ENCODE data around the gene NTSR1.

NTSR1 gene

DNA sequence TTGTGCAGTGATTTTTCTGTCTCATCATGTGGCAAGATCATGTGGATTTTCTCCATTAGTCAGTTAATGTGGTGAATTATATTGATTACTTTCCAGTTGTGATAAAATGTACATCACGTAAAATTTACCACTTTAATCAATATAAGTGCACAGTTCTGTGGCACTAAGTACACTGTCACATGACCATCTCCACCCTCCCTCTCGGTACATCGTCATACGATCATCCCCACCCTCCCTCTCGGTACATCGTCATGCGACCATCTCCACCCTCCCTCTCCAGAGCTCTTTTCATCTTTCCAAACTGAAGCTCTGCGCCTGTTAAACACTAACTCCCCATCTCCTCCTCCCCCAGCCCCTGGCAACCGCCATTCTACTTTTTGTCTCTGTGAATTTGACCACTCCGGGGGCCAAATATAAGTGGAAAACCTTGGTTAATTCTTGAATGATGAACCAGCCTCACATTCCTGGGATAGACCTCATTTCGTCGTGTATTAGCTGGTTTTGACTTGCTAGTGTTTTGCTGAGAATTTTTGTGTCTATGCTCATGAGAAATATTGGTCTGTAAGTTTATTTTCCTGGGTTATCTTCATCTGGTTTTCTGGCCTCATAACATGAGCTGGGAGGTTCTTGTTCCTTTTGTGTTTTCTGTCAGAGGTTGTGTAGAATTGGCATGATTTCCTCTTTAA lies 10.8 kb downstream of the NTSR1 start:
- TF ChIP-seq, protein P1, sequence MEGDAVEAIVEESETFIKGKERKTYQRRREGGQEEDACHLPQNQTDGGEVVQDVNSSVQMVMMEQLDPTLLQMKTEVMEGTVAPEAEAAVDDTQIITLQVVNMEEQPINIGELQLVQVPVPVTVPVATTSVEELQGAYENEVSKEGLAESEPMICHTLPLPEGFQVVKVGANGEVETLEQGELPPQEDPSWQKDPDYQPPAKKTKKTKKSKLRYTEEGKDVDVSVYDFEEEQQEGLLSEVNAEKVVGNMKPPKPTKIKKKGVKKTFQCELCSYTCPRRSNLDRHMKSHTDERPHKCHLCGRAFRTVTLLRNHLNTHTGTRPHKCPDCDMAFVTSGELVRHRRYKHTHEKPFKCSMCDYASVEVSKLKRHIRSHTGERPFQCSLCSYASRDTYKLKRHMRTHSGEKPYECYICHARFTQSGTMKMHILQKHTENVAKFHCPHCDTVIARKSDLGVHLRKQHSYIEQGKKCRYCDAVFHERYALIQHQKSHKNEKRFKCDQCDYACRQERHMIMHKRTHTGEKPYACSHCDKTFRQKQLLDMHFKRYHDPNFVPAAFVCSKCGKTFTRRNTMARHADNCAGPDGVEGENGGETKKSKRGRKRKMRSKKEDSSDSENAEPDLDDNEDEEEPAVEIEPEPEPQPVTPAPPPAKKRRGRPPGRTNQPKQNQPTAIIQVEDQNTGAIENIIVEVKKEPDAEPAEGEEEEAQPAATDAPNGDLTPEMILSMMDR (conservative IDR thresholded peaks at IDR 0.05; ENCODE audit: low read length) = no peak
- TF ChIP-seq EZH2phosphoT487 (IDR thresholded peaks at IDR 0.05; ENCODE audit: borderline replicate concordance) = no peak
- no peak overlapping the region for H3K9ac ChIP-seq (ENCODE audit: low read depth, low read length, poor library complexity, severe bottlenecking)
- no peak overlapping the region for H2AFZ ChIP-seq (ENCODE audit: low read length)
- no peaks in the 10 kb centered on the region for H3F3A ChIP-seq (ENCODE audit: low read depth)
- H4K20me1 ChIP-seq (ENCODE audit: insufficient read depth, low read length, poor library complexity, severe bottlenecking) = no peaks in the 10 kb centered on the region
- no peaks in the 10 kb centered on the region for H3K36me3 ChIP-seq (ENCODE audit: insufficient read depth, low read length)
- H3K79me2 ChIP-seq (ENCODE audit: insufficient read depth, low read length) = no peaks in the 10 kb centered on the region
- H3K9me2 ChIP-seq (replicated peaks; ENCODE audit: low read depth, low read length) = no peaks in the 10 kb centered on the region
- no peaks in the 10 kb centered on the region for H3K4me1 ChIP-seq (ENCODE audit: insufficient read depth, low read length, poor library complexity, severe bottlenecking)
- no peak overlapping the region for H3K4me3 ChIP-seq (ENCODE audit: low read length, poor library complexity, severe bottlenecking)
- peaks cover 12% of the 10 kb centered on the region; the same call in 1 of the 2 replicates for H3K9me3 ChIP-seq (ENCODE audit: insufficient read depth, low read depth, low read length)
- H3K27me3 ChIP-seq (ENCODE audit: insufficient read depth, low read length, poor library complexity, severe bottlenecking) = no peaks in the 10 kb centered on the region
- H3K4me2 ChIP-seq (ENCODE audit: low read depth, low read length, poor library complexity, severe bottlenecking) = no peak overlapping the region

DNA sequence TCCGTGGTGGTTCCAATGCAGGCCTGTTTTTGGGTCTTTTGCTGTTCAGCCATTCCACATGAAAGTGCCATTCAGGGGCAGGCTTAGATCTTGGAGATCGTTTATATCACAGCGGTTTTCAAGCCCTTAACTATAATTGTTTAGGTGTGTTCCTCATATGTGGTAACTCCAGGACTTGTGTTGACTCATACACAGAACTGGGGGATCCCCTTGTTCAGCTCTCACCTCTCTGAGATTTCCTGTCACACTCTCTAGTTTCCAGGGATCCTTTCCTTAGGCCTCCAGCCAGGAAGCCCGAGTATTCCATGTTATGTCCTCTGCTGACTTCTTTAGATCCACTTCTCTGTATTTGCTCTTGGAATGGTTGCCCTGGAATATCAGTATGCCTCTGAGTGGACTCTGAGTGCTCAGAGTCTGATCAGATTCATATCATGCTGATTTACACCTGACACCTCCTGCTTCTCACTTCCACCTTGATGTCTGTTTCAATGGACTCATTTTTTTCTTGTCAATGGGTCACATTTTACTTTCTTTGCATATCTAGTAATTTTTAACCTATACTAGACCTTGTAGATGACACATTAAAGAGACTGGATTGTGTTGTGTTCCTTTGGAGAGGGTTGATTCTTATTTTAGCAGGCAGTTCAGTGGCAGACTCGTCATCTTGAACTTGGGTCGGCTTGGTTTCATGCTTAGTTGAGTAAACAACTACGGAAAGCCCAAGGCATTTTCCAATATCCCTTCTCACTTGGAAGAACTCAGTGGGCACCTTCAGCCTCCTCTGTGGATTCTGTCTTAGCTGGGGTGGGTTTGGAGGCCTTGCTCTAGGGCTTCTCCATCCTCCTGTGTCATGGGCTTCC lies 13.1 kb downstream of the NTSR1 start:
- H3K4me3 ChIP-seq (ENCODE audit: low read length, poor library complexity, severe bottlenecking) = no peak overlapping the region
- no peak overlapping the region for H2AFZ ChIP-seq (ENCODE audit: low read length)
- no peaks in the 10 kb centered on the region for H3K27me3 ChIP-seq (ENCODE audit: insufficient read depth, low read length, poor library complexity, severe bottlenecking)
- peaks cover 12% of the 10 kb centered on the region; the same call in 1 of the 2 replicates for H3K9me3 ChIP-seq (ENCODE audit: insufficient read depth, low read depth, low read length)
- no peaks in the 10 kb centered on the region for H3F3A ChIP-seq (ENCODE audit: low read depth)
- no peaks in the 10 kb centered on the region for H4K20me1 ChIP-seq (ENCODE audit: insufficient read depth, low read length, poor library complexity, severe bottlenecking)
- no peak overlapping the region for H3K4me2 ChIP-seq (ENCODE audit: low read depth, low read length, poor library complexity, severe bottlenecking)
- no peaks in the 10 kb centered on the region for H3K79me2 ChIP-seq (ENCODE audit: insufficient read depth, low read length)
- no peak overlapping the region for H3K9ac ChIP-seq (ENCODE audit: low read depth, low read length, poor library complexity, severe bottlenecking)
- H3K9me2 ChIP-seq (replicated peaks; ENCODE audit: low read depth, low read length) = no peaks in the 10 kb centered on the region
- no peaks in the 10 kb centered on the region for H3K36me3 ChIP-seq (ENCODE audit: insufficient read depth, low read length)
- no peaks in the 10 kb centered on the region for H3K4me1 ChIP-seq (ENCODE audit: insufficient read depth, low read length, poor library complexity, severe bottlenecking)
- TF ChIP-seq, protein P1 (conservative IDR thresholded peaks at IDR 0.05; ENCODE audit: low read length) = no peak
- no peak for TF ChIP-seq EZH2phosphoT487 (IDR thresholded peaks at IDR 0.05; ENCODE audit: borderline replicate concordance)

DNA sequence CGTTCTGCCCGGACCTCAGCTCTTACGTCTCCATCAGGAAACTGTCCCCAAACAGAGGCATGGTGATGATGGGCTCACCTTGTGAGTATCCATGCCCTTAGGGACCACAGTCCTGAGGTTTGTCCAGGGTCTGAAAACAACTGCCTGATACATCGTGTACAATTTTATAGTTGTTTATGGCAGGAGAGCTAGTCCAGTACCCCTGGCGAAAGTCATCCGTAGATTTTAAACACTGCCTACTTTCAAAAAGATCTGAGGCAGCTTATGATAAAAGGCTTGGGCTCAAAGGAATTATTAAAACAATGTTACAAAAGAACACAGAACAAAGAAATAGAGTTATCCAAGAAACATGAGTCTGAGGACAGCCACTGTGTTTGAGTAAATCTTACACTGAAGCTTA lies 14.0 kb downstream of the NTSR1 start:
- no peaks in the 10 kb centered on the region for H3F3A ChIP-seq (ENCODE audit: low read depth)
- no peak overlapping the region for H3K9ac ChIP-seq (ENCODE audit: low read depth, low read length, poor library complexity, severe bottlenecking)
- H3K4me2 ChIP-seq (ENCODE audit: low read depth, low read length, poor library complexity, severe bottlenecking) = no peak overlapping the region
- no peak overlapping the region for H3K4me3 ChIP-seq (ENCODE audit: low read length, poor library complexity, severe bottlenecking)
- H4K20me1 ChIP-seq (ENCODE audit: insufficient read depth, low read length, poor library complexity, severe bottlenecking) = no peaks in the 10 kb centered on the region
- no peaks in the 10 kb centered on the region for H3K36me3 ChIP-seq (ENCODE audit: insufficient read depth, low read length)
- TF ChIP-seq, protein P1 (conservative IDR thresholded peaks at IDR 0.05; ENCODE audit: low read length) = no peak
- no peak for TF ChIP-seq EZH2phosphoT487 (IDR thresholded peaks at IDR 0.05; ENCODE audit: borderline replicate concordance)
- peaks cover 12% of the 10 kb centered on the region; the same call in 1 of the 2 replicates for H3K9me3 ChIP-seq (ENCODE audit: insufficient read depth, low read depth, low read length)
- H2AFZ ChIP-seq (ENCODE audit: low read length) = no peak overlapping the region
- no peaks in the 10 kb centered on the region for H3K79me2 ChIP-seq (ENCODE audit: insufficient read depth, low read length)
- no peaks in the 10 kb centered on the region for H3K4me1 ChIP-seq (ENCODE audit: insufficient read depth, low read length, poor library complexity, severe bottlenecking)
- no peaks in the 10 kb centered on the region for H3K9me2 ChIP-seq (replicated peaks; ENCODE audit: low read depth, low read length)
- no peaks in the 10 kb centered on the region for H3K27me3 ChIP-seq (ENCODE audit: insufficient read depth, low read length, poor library complexity, severe bottlenecking)

Measured in Loucy (cell line).